Measurements from ENCODE around the gene UBL7. TPM values are rescaled to one million over a fixed set of nuclear protein-coding genes. Genes with fewer than 3 reads are reported as not detected.

The UBL7 gene
- polyA plus RNA-seq, 1 donor from 2014 or later = 70.7 TPM

GRCh38 chr15:74418575-74419338 is 42.2 kb downstream of the UBL7 start:
- H3K36me3 ChIP-seq (ENCODE audit: insufficient read depth, low read length) = no peaks in the 10 kb centered on the region
- no peak overlapping the region for H3K27ac ChIP-seq (ENCODE audit: low read length)
- no peaks in the 10 kb centered on the region for H3K9me2 ChIP-seq (ENCODE audit: insufficient read depth, low read length)
- no peaks in the 10 kb centered on the region for H3K9me3 ChIP-seq (ENCODE audit: low read length)
- no peaks in the 10 kb centered on the region for H3K27me3 ChIP-seq (ENCODE audit: insufficient read depth, low read depth, low read length)
- H2AFZ ChIP-seq (ENCODE audit: low read depth, low read length) = no peak overlapping the region
- H3K4me2 ChIP-seq (ENCODE audit: low read length) = no peak overlapping the region
- H3F3A ChIP-seq (ENCODE audit: insufficient read depth, low read length, poor library complexity, severe bottlenecking) = no peaks in the 10 kb centered on the region
- no peaks in the 10 kb centered on the region for H4K20me1 ChIP-seq (ENCODE audit: insufficient read depth)
- H3K9ac ChIP-seq (ENCODE audit: low read length) = no peak overlapping the region
- TF ChIP-seq CTCF (IDR thresholded peaks at IDR 0.05; ENCODE audit: poor library complexity, severe bottlenecking) (no peak), POLR2AphosphoS5 (IDR thresholded peaks at IDR 0.05) (no peak), RAD21 (conservative IDR thresholded peaks at IDR 0.05) (no peak), TAF1 (IDR thresholded peaks at IDR 0.05; ENCODE audit: low read depth) (no peak), EZH2 (IDR thresholded peaks at IDR 0.05; ENCODE audit: borderline replicate concordance, insufficient read depth, low read length, poor library complexity, severe bottlenecking) (no peak), REST (IDR thresholded peaks at IDR 0.05; ENCODE audit: borderline replicate concordance) (no peak), SMC3 (conservative IDR thresholded peaks at IDR 0.05; ENCODE audit: poor library complexity) (no peak), EP300 (conservative IDR thresholded peaks at IDR 0.05; ENCODE audit: poor library complexity, severe bottlenecking) (no peak), MXI1 (conservative IDR thresholded peaks at IDR 0.05; ENCODE audit: poor library complexity, severe bottlenecking) (no peak)
- H3K79me2 ChIP-seq (replicated peaks; ENCODE audit: insufficient read depth, low read length) = no peaks in the 10 kb centered on the region
- no peak overlapping the region for H3K4me3 ChIP-seq (ENCODE audit: low read length)

GRCh38 chr15:74417670-74418069 is 43.3 kb downstream of the UBL7 start:
- Histone ChIP-seq H2AFZ (ENCODE audit: low read depth, low read length) (no peak overlapping the region), H3K79me2 (replicated peaks; ENCODE audit: insufficient read depth, low read length) (no peaks in the 10 kb centered on the region), H4K20me1 (ENCODE audit: insufficient read depth) (no peaks in the 10 kb centered on the region), H3K27me3 (ENCODE audit: insufficient read depth, low read depth, low read length) (no peaks in the 10 kb centered on the region), H3F3A (ENCODE audit: insufficient read depth, low read length, poor library complexity, severe bottlenecking) (no peaks in the 10 kb centered on the region), H3K9ac (ENCODE audit: low read length) (no peak overlapping the region), H3K4me3 (ENCODE audit: low read length) (no peak overlapping the region), H3K9me3 (ENCODE audit: low read length) (no peaks in the 10 kb centered on the region), H3K9me2 (ENCODE audit: insufficient read depth, low read length) (no peaks in the 10 kb centered on the region), H3K36me3 (ENCODE audit: insufficient read depth, low read length) (no peaks in the 10 kb centered on the region), H3K27ac (ENCODE audit: low read length) (no peak overlapping the region), H3K4me2 (ENCODE audit: low read length) (no peak overlapping the region)
- TF ChIP-seq SMC3 (conservative IDR thresholded peaks at IDR 0.05; ENCODE audit: poor library complexity) = no peak
- no peak for TF ChIP-seq EP300 (conservative IDR thresholded peaks at IDR 0.05; ENCODE audit: poor library complexity, severe bottlenecking)
- no peak for TF ChIP-seq REST (IDR thresholded peaks at IDR 0.05; ENCODE audit: borderline replicate concordance)
- no peak for TF ChIP-seq MXI1 (conservative IDR thresholded peaks at IDR 0.05; ENCODE audit: poor library complexity, severe bottlenecking)

Data from neural cell (in vitro differentiated cells).